RWPE2 (cell line): ENCODE results near the gene UMODL1.

ENCODE experiments used
- ATAC-seq: fragments of 200-7000 bp; cut with Tn5 transposase; 3 replicates; pipeline ENCODE4 v1.9.1; 2021; ENCODE audit warnings: low read depth
- DNase-seq: peaks from one replicate; pipeline ENCODE4 v3.0.0-alpha.2; 2020; ENCODE audit warnings: low spot score
- H3K27ac ChIP-seq: fragments of 450-650 bp; 2 replicates; pipeline ENCODE4 v1.5.1; 2017; ENCODE audit warnings: mild to moderate bottlenecking; ENCODE audit not compliant: poor library complexity, severe bottlenecking
- H3K27me3 ChIP-seq: fragments of 250-450 bp; sonication (Bioruptor Pico); 2 replicates; pipeline ENCODE4 v1.5.1; 2021; ENCODE audit warnings: mild to moderate bottlenecking, moderate library complexity; ENCODE audit not compliant: insufficient read depth, poor library complexity, severe bottlenecking
- H3K36me3 ChIP-seq: fragments of 250-450 bp; sonication (Bioruptor Pico); 2 replicates; pipeline ENCODE4 v1.5.1; 2020; ENCODE audit warnings: low read depth, mild to moderate bottlenecking, moderate library complexity
- H3K4me1 ChIP-seq: fragments of 250-450 bp; sonication (Bioruptor Pico); 2 replicates; pipeline ENCODE4 v1.5.1; 2021; ENCODE audit warnings: mild to moderate bottlenecking, moderate library complexity; ENCODE audit not compliant: insufficient read depth, poor library complexity, severe bottlenecking
- H3K4me3 ChIP-seq: fragments of 250-450 bp; sonication (Bioruptor Pico); 2 replicates; pipeline ENCODE4 v1.5.1; 2021; ENCODE audit warnings: mild to moderate bottlenecking, moderate library complexity; ENCODE audit not compliant: severe bottlenecking
- H3K9me3 ChIP-seq: fragments of 250-450 bp; sonication (Bioruptor Pico); 2 replicates; pipeline ENCODE4 v1.5.1; 2021; ENCODE audit warnings: mild to moderate bottlenecking, moderate library complexity; ENCODE audit not compliant: severe bottlenecking
- CTCF ChIP-seq: fragments of 450-650 bp; IDR thresholded peaks from one replicate; pipeline ENCODE4 v1.5.1; 2017; ENCODE audit warnings: mild to moderate bottlenecking, moderate library complexity; ENCODE audit not compliant: poor library complexity, severe bottlenecking

UMODL1 gene

GRCh38 chr21:42129300-42130266 lies 58.5 kb downstream of the UMODL1 start:
- no peak overlapping the region for H3K4me3 ChIP-seq
- no peaks in the 10 kb centered on the region for H3K36me3 ChIP-seq
- no peak for TF ChIP-seq CTCF
- no peaks in the 10 kb centered on the region for H3K4me1 ChIP-seq
- DNase-seq (no peak), ATAC-seq (no peak)
- H3K9me3 ChIP-seq, result no peaks in the 10 kb centered on the region
- no peaks in the 10 kb centered on the region for H3K27me3 ChIP-seq
- no peak overlapping the region for H3K27ac ChIP-seq

DNA sequence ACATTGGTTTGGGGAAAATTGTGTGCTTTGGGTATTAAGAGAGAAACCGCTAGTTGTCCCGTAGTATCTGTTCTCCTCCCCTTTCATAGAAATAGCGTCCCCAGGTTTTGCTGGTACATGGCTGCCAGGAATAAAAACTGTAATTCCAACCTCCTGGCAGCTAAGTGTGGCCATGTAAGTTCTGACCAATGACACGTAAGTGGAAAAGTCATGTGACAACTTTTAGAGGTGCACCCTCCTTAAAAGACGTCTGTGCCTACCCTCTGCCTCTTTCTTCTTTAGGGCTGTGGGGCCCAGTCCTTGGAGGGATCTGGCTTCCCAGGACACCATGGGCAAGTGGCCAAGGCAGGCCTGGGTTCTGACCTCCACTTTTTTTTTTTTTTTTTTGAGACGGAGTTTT lies 59.3 kb downstream of the UMODL1 start:
- no peak for DNase-seq
- H3K36me3 ChIP-seq, result no peaks in the 10 kb centered on the region

DNA sequence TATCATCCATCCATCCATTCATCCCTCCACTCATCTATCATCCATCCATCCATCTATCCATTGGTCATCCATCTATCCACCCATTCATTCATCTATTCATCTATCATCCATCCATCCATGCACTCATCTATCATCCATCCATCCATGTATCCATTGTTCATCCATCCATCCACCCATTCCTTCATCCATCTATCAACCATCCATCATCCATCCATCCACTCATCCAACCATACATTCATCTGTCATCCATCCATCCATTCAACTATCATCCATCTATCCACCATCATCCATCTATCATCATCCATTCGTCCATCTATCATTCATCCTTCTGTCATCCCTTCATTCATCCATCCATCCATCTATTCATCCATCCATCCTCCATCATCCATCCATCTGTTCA lies 61.1 kb downstream of the UMODL1 start:
- ATAC-seq (no peak), DNase-seq (no peak)
- Histone ChIP-seq H3K4me1 (no peaks in the 10 kb centered on the region), H3K27ac (no peak overlapping the region), H3K4me3 (no peak overlapping the region), H3K36me3 (no peaks in the 10 kb centered on the region), H3K9me3 (no peaks in the 10 kb centered on the region), H3K27me3 (no peaks in the 10 kb centered on the region)
- TF ChIP-seq CTCF, result no peak

More for the DNA sequence above, 59.3 kb downstream of the UMODL1 start:
- H3K9me3 ChIP-seq, result no peaks in the 10 kb centered on the region
- no peaks in the 10 kb centered on the region for H3K4me1 ChIP-seq
- no peak for ATAC-seq
- H3K4me3 ChIP-seq, result no peak overlapping the region
- no peak overlapping the region for H3K27ac ChIP-seq
- H3K27me3 ChIP-seq, result no peaks in the 10 kb centered on the region
- no peak for TF ChIP-seq CTCF

DNA sequence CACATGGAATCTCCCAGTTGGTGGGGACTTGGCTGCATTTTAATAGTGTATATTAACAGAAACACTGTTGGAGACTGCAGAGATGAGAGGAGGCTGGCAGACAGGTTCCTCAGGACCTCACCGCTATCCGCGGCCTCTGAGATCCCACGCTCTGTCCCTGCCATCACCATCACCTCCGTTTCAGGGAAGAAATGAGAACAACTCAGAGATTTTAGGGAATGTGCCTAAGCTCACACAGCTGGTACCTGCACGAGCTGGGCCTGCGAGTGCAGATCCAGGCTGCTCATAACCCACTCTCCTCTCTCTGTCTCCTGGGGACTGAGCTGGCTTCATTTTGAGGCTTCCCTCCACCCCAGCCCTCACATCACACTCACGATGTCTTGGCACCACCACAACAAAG lies 62.0 kb downstream of the UMODL1 start:
- Histone ChIP-seq H3K27me3 (no peaks in the 10 kb centered on the region), H3K4me3 (no peak overlapping the region), H3K27ac (no peak overlapping the region), H3K36me3 (no peaks in the 10 kb centered on the region), H3K4me1 (no peaks in the 10 kb centered on the region), H3K9me3 (no peaks in the 10 kb centered on the region)
- no peak for TF ChIP-seq CTCF
- no peak for ATAC-seq
- no peak for DNase-seq
